K562 (cell line): Measurements from ENCODE around the gene CRK.

Experiments
- CBX8 ChIP-seq: fragments of 200-600 bp; sonication (generic); IDR thresholded peaks from 2 replicates; pipeline ENCODE4 v1.6.1; 2012; ENCODE audit warnings: borderline replicate concordance, mixed run types, low read depth, mild to moderate bottlenecking, moderate library complexity, mixed read lengths, low read length, control low read depth, inconsistent platforms; ENCODE audit not compliant: poor library complexity, severe bottlenecking; ENCODE audit errors: extremely low read depth
- CTCF ChIP-seq, 3 experiments: IDR thresholded peaks in 2 of 3; conservative IDR thresholded peaks in 1 of 3; 2 replicates each; pipeline ENCODE4 v1.5.1; 2011 to 2012; ENCODE audit warnings: low read length in 3 of 3, mild to moderate bottlenecking in 3 of 3, control low read depth in 2 of 3, improper control_type of control experiment in 1 of 3, inconsistent platforms in 1 of 3, low read depth in 1 of 3, mixed read lengths in 1 of 3, moderate library complexity in 1 of 3; ENCODE audit not compliant: insufficient read depth in 2 of 3
- REST ChIP-seq, 2 experiments: fragments of 450-650 bp; formaldehyde crosslinking in 1 of 2; IDR thresholded peaks; 2 replicates each; pipeline versions ENCODE4 v1.4.0 to v1.6.1; 2014 to 2020; ENCODE audit warnings: mild to moderate bottlenecking in 2 of 2, borderline replicate concordance in 1 of 2, low read depth in 1 of 2
- ZNF175 ChIP-seq: fragments of 200-800 bp; sonication (Bioruptor generic); IDR thresholded peaks from 2 replicates; pipeline ENCODE4 v1.6.1; 2016; ENCODE audit warnings: low read depth, mild to moderate bottlenecking, missing genetic modification characterization, missing compliant biosample characterization

GRCh38 chr17:1402262-1402586 lies 53.8 kb downstream of the CRK start:
- TF ChIP-seq CTCF (IDR thresholded peaks at IDR 0.05 in 2 of 3, conservative IDR thresholded peaks at IDR 0.05 in 1 of 3; ENCODE audit: insufficient read depth in 2 of 3, low read depth in 1 of 3, low read length in 3 of 3): no peak
- TF ChIP-seq CBX8: no peak
- no peak for TF ChIP-seq ZNF175 (CRISPR knock-in tag)
- no peak for TF ChIP-seq REST (IDR thresholded peaks at IDR 0.05; ENCODE audit: borderline replicate concordance)
- no peak for TF ChIP-seq REST (CRISPR knock-in tag; IDR thresholded peaks at IDR 0.05; ENCODE audit: low read depth)
